ENCODE data around the gene C15orf39.

DNA sequence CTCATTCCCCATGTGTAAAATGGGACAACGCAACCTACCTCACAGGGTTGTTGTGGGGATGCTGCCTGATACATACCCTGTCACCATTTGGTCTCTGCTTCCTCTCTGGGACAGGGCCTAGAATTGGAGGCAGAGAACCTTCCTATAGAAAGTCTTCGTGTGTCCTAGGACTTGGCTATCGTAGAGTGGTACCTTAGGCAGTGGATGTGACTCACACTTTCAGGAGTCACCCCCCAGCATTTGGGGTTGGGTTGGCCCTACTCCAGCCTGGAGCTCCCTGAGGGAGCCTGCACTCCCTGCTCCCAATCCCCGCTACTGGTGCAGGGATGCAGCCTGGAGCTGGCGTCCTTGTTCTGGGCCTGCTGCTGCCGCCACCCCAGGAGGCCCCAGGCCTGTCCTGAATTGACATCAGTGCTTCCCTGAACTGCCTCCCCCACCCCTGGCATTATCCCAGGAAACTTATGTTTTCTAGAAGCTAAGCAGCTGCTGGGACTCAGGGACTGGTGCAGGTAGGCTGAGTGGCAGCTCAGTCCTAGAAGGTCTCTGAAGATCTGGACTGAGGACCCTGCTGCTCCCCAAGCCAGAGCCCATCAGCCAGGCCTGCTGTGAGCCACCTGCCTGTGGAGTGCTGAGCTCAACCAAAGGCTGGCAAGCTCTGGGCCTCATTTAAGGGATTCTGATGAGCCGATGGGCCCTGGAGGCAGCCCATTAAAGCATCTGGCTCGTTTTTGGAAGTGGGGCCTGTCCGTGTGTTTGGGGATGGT lies 9.9 kb downstream of the C15orf39 start:
- TF ChIP-seq, protein P1, sequence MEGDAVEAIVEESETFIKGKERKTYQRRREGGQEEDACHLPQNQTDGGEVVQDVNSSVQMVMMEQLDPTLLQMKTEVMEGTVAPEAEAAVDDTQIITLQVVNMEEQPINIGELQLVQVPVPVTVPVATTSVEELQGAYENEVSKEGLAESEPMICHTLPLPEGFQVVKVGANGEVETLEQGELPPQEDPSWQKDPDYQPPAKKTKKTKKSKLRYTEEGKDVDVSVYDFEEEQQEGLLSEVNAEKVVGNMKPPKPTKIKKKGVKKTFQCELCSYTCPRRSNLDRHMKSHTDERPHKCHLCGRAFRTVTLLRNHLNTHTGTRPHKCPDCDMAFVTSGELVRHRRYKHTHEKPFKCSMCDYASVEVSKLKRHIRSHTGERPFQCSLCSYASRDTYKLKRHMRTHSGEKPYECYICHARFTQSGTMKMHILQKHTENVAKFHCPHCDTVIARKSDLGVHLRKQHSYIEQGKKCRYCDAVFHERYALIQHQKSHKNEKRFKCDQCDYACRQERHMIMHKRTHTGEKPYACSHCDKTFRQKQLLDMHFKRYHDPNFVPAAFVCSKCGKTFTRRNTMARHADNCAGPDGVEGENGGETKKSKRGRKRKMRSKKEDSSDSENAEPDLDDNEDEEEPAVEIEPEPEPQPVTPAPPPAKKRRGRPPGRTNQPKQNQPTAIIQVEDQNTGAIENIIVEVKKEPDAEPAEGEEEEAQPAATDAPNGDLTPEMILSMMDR (IDR thresholded peaks at IDR 0.05; ENCODE audit: low read length) = no peak
- no peak for TF ChIP-seq EZH2 (IDR thresholded peaks at IDR 0.05; ENCODE audit: borderline replicate concordance, low read length)

Data from OCI-LY1 (cell line).